Activated CD4-positive, alpha-beta T cell treated with anti-CD3 and anti-CD28 coated beads for 24 hours (primary cell): Measurements from ENCODE around the gene TCF7L1.
"Not testable (repeated sequence)": the region's sequence is repeated elsewhere in the genome, so short reads cannot be mapped to it uniquely, and the experiment has no call there.

ENCODE experiments used
- DNase-seq, 2 donors: peaks; one replicate each; pipeline ENCODE4 v3.0.0-alpha.2; 2020; ENCODE audit warnings: low read depth in 2 of 2

TCF7L1 gene

DNA sequence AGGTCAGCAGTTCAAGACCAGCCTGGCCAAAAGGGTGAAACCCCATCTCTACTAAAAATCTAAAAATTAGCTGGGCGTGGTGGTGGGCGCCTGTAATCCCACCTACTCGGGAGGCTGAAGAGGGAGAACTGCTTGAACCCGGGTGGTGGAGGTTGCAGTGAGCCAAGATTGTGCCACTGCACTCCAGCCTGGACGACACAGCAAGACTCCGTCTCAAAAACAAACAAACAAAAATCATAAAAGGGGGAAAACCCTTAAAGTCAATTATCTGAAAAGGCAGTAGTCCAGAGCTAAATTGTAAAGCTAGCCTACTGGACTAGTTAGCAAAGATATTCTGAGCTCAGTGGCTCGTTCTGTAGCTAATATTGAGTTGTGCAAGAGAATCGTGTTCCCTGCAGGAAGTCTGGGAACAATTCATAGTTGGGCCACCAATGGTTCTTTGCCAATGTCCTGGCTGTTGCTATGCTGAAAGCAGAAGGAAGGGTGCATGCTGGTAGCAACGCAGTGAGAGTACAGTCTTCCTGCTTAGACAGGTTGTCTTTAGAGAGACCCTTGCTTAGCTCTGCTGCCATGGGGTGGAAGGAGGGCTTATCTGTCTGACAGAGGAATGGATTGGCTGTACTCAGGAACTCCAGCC, 190.3 kb downstream of the TCF7L1 start:
- DNase-seq: no peak

DNA sequence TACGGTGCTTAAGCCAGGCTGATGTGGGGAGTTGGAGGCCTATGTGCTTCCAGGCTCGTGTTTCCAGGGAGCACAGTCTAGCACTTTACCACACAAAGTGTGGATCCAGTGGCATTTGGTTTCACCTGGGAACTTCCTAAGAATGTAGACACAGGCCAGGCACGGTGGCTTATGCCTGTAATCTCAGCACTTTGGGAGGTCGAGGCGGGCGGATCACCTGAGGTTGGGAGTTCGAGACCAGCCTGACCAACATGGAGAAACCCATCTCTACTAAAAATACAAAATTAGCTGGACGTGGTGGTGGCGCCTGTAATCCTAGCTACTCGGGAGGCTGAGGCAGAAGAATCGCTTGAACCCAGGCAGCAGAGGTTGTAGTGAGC, 190.8 kb downstream of the TCF7L1 start:
- not testable (repeated sequence) for DNase-seq

- DNase-seq: no peak
Observed at GRCh38 chr2:85324639-85325465, 191.7 kb downstream of the TCF7L1 start.

- no peak for DNase-seq
Observed at GRCh38 chr2:85325466-85325811, 192.2 kb downstream of the TCF7L1 start.

DNA sequence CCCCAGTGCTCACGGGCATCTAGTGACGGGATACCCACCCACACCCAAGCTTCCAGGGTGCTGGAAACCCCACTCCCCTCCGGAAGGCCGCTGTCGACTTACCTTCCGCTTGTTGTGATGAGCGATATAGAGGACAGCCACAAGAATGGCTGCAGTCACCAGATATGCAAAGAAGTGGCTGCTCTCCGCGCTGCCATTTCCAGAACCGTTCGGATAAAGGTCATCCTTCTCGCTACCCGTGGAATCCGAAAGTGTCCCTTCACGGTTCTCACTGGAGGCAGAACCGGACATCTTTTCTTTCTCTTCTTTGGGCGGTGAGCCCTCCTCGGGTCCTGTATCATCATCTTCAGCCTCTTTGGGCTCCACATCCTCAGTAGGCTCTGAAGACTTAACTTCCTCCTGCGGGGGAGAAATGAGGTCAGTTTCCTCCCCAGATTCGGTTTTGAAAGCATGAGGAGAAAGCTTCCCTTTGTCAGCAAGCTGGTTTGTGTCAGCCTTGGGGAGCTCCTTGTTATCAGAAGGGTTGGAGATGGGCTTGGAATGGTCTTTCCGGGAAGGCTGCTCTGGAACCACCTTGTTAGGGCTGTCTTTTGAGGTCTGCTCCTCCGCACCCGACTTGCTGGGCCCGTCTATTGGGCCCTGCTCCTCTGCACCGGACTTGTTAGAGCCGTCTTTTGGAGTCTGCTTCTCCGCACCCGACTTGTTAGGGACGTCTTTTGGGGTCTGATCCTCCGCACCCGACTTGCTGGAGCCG, 193.4 kb downstream of the TCF7L1 start:
- DNase-seq: no peak

DNA sequence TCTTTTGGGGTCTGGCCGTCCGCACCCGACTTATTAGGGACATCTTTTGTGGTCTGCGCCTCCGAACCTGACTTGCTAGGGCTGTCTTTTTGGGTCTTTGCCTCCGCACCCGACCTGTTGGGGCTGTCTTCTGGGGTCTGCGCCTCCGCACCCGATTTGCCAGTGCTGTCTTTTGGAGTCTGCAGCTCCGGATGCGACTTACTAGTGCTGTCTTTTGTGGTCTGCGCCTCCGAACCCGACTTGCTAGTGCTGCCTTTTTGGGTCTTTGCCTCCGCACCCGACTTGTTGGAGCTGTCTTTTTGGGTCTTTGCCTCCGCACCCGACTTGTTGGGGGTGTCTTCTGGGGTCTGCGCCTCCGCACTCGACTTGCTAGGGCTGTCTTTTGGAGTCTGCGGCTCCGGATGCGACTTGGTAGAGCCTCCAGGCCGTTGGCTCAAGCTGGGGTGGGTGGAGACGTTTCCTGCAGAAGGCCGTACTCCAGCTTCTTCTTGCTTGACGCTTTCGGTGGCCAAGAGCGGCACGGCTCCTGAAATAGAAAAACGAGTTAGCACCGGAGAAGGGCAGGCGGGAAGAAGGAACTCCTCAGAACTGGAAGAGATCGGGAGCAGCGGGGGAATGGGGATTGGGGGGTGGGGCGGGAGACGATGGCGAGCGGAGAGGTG, 194.1 kb downstream of the TCF7L1 start:
- DNase-seq: peak in 1 of 2 donors; percentile 35

DNA sequence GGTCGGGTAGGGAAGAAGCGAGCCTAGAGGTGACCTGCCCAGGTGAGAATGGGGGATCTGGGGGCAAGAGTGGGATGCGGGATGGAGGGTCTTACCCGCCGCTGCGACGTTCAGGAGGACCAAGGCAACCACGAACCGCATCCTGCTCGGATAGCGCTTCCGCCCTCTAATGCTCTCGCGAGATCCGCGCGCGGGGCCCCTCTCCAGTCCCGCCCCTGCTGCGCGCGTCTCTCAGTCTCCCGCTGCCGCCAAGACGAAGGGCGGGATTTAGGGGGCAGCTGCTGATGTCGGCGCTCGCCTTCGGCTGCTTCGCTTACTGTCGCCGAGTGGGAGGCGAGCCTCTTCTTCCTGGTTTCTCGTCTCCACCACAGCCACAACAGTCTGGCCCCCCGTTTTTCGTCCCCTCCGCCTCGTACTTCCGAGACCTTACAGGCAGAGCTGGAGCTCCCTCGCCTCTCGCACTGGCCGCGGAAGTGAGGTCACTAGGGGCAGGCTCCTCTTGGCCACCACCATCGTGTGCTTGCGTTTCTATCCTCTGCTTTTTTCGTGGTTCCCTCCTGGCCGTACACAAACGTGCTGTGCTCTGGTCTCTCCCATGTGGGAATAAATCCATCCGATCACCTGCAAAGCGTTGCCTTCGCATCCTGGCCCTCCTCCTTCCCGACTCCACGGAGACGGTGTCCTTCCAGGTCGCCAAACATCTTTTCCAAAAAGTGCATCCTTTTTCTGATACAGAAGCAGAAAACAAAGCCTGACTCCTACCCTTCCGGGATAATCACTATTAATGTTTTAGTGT, 194.8 kb downstream of the TCF7L1 start, which contains the start of gene TGOLN2:
Gene TGOLN2, minus strand, starts transcription at position 168 of the 796 bp plus-strand sequence. Its CDS starts 27 bp downstream, at position 141.
- peak; percentile 86 to 92 for DNase-seq

DNA sequence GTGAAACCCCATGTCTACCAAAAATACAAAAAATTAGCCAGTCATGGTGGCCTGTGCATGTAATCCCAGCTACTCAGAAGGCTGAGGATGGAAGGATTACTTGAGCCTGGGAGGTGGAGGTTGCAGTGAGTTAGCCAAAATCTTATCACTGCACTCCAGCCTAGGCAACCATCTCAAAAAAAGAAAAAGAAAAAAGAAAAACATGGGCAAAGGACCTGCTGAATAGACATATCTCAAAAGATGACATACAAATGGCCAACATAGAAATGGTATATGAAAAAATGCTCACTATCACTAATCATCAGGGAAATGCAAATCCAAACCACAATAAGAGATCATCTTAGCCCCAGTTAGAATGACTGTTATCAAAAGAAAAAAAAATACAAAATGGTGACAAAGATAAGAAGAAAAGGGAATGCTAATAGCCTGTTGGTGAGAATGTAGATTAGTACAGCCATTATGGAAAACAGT, 196.0 kb downstream of the TCF7L1 start:
- no peak for DNase-seq

GRCh38 chr2:85329701-85330100, 196.5 kb downstream of the TCF7L1 start:
- DNase-seq: not testable (repeated sequence)

DNA sequence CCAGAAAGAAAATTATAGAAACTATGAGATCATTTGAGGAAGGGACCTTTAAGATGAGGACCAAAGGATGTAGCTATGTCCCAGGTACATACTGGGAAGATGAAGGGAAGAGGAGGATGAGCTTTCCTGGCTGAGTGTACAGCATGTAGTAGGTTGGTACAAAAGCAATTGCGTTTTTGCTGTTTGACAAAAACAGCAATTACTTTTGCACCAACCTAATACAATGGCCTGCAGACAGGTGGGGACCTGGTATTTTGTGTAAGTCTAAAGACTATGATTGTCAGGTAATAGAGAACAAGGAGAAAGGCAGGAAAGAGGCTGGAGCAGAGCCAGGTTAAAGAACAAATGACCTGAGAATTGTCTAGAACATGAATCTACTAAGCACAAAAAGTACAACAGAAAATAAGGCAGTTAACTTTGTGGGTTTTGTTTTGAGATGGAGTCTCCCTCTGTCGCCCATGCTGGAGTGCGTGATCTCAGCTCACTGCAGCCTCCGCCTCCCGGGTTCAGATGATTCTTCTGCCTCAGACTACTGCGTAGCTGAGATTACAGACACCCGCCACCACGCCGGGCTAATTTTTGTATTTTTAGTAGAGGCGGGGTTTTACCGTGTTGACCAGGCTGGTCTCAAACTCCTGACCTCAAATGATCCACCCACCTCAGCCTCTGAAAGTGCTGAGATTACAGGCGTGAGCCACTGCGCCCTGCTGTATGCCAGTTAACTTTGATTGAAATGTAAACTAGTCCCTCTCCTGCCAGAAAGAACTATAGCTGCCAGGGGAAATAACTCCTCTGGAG, 197.8 kb downstream of the TCF7L1 start:
- DNase-seq: no peak

GRCh38 chr2:85333877-85334276, 200.7 kb downstream of the TCF7L1 start:
- DNase-seq: not testable (repeated sequence)

- no peak for DNase-seq
Observed at GRCh38 chr2:85334928-85335327, 201.7 kb downstream of the TCF7L1 start.

DNA sequence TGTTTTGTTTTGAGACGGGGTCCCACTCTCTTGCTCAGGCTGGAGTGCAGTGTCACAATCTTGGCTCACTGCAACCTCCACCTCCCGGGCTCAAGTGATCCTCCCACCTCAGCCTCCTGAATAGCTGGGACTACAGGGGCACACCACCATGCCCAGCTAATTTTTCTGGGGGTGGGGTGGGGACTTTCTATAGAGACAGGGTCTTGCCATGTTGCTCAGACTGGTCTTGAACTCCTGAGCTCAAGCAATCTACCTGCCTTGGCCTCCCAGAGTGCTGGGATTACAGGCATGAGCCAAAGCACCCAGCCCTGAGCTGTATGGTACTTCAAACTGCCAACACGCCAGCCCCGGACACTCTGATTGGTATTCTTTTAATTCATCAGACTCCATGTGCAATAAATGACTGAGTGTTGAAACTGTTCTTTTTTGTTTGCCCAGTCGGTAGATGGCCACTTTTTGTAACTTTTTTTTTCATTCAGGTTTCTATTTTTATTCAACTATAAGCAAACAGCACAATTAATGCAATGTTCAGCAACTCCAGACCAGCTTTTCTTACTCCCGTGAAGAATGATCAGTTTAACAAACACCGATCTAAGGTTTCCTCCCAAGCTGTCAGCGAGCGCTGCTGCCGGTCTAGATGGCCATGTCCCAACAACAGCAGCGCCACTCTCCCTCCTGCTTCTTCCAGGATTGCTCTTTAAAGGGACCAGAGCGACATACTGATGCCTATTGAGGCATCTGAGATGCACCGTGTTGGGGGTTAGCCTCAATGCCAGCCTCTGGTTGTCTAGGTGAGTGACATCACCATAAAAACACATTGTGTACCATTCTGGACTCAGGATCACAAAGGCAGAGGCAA, 207.1 kb downstream of the TCF7L1 start:
- DNase-seq: no peak

DNA sequence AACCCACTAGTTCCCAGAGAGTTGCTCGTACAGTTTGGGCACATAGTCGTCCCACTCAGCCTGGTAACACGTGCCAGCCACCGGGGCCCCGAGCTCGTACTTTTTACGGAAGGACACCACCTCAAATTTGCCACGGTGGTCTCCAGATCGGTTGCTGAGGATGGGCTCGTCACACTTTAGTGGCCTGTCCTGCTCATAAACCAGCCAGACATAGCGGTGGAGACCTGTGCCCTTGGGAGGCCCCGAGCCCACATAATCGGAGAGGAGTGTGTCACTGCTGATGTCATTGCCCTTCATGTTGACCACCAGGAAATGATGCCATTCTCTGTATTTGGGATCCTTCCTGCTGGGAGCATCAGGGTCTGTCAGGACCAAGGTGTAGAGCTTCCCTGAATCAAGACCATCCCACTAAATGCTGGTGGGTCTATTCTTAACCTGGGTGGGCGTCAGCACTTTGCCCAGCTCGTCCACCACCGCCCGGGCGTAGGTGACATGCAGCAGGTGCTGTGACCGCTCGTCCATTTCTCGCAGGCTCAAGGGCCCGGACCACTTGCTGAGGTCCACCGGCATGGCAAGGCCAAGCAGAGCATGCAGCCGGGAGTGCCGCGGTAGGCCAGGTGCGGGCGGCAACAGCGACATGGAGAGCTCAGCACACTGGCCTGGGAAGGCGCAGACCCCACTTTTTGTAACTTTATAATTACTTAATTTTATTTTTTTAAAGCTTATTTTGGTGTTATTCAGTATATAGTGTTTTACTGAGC, 208.3 kb downstream of the TCF7L1 start:
- DNase-seq: no peak

GRCh38 chr2:85342156-85342555, 209.0 kb downstream of the TCF7L1 start:
- no peak for DNase-seq

DNA sequence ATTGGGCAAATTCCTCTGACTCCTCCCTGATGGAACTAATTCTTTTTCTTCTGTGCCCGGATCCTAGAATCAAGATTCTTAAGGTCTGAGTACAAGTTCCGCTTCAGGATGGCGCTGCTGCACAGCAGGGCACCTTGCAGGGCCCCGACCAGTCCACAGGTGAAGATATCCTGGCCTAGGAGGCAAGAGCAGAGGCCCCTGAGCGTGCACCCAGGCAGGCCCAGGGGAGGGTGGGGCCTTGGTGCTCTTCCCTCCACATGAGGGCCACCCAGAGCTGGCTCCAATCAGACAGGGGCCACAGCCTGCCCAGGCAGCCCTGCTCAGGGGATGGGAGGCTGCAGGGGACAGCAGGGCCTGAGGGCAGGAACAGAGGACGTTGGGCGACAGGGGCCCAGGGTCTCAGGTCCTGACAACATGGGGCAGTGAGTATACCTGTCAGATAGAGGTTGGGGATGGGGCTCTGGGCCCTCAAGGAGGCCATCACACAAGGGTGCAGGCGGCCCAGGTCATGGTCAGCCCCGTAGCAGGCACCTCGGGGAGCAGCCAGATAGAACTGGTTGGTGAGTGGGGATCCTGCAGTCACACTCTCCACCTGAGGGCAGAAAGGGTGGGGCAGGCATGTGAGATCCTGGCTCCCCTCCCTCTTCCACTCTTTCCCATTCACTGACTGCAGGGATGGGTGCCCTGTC, 210.2 kb downstream of the TCF7L1 start:
- DNase-seq: not testable (repeated sequence)

- DNase-seq: no peak
Observed at GRCh38 chr2:85344356-85344954, 211.3 kb downstream of the TCF7L1 start.
